Cardiac fibroblast (primary cell): ENCODE data around the gene PGBD1.

Experiments used
- DNase-seq, 2 donors: peaks; one replicate each; pipeline versions ENCODE4 v3.0.0 to v3.0.0-alpha.2; 2010; ENCODE audit warnings: low read depth in 2 of 2
- H3K4me3 ChIP-seq, 2 donors: replicated peaks in 1 of 2; 1 replicate in 1 of 2; 2 replicates in 1 of 2; pipeline ENCODE4 v1.5.1; 2011; ENCODE audit warnings: low read depth in 2 of 2, low read length in 2 of 2, mild to moderate bottlenecking in 2 of 2, moderate library complexity in 1 of 2
- CTCF ChIP-seq: IDR thresholded peaks from one replicate; pipeline ENCODE4 v1.5.1; 2011; ENCODE audit warnings: low read depth, mild to moderate bottlenecking, low read length, inconsistent platforms

PGBD1 gene

GRCh38 chr6:28267695-28268059 lies 13.7 kb upstream of the PGBD1 start:
- no peak for TF ChIP-seq CTCF
- H3K4me3 ChIP-seq, result peak overlapping the region; percentile 52 to 72
- DNase-seq, result no peak

- H3K4me3 ChIP-seq, result no peak overlapping the region
- DNase-seq, result peak; percentile 79 to 94
- TF ChIP-seq CTCF, result no peak
Observed at GRCh38 chr6:28269492-28269891, 11.9 kb upstream of the PGBD1 start.

- no peak overlapping the region for H3K4me3 ChIP-seq
- DNase-seq, result no peak
- no peak for TF ChIP-seq CTCF
Observed at GRCh38 chr6:28274888-28275287, 6.5 kb upstream of the PGBD1 start.

- H3K4me3 ChIP-seq, result no peak overlapping the region
Observed at GRCh38 chr6:28277746-28278145, 3.6 kb upstream of the PGBD1 start.

GRCh38 chr6:28280595-28281287 lies 631 bp upstream of the PGBD1 start:
- TF ChIP-seq CTCF, result no peak
- DNase-seq, result no peak
- peak overlapping the region; percentile 67 to 71 for H3K4me3 ChIP-seq

More at GRCh38 chr6:28277746-28278145, 3.6 kb upstream of the PGBD1 start:
- DNase-seq, result no peak
- no peak for TF ChIP-seq CTCF

- no peak for TF ChIP-seq CTCF
- H3K4me3 ChIP-seq, result no peak overlapping the region
- peak; percentile 13 to 36 for DNase-seq
Observed at GRCh38 chr6:28282926-28283325, 1.6 kb downstream of the PGBD1 start.

- no peak for DNase-seq
- no peak overlapping the region for H3K4me3 ChIP-seq
- no peak for TF ChIP-seq CTCF
Observed at GRCh38 chr6:28291573-28291972, 10.2 kb downstream of the PGBD1 start.
